K562 (cell line): Measurements from ENCODE around the gene ACSM6. TPM values are rescaled to one million over a fixed set of nuclear protein-coding genes. Genes with fewer than 3 reads are reported as not detected.
A peak's percentile ranks its signal among the peaks of the same experiment; 100 is the strongest.

Source experiments
- ASH1L ChIP-seq: fragments of 450-650 bp; IDR thresholded peaks from 2 replicates; pipeline ENCODE4 v1.6.1; 2018; ENCODE audit warnings: borderline replicate concordance, mild to moderate bottlenecking, low read depth; ENCODE audit not compliant: partially characterized antibody
- ELF1 ChIP-seq: fragments of 200-800 bp; sonication (Bioruptor generic); IDR thresholded peaks from 2 replicates; pipeline ENCODE4 v1.6.1; 2016; ENCODE audit warnings: missing genetic modification characterization, missing compliant biosample characterization
- GATA2 ChIP-seq: sonication (generic); formaldehyde crosslinking; IDR thresholded peaks from 2 replicates; pipeline ENCODE4 v1.4.0; 2020; ENCODE audit warnings: mild to moderate bottlenecking, missing genetic modification reagents
- KAT2B ChIP-seq: IDR thresholded peaks from one replicate; pipeline ENCODE4 v1.6.1; 2012; ENCODE audit warnings: low read depth, mild to moderate bottlenecking, control low read depth, inconsistent platforms, low read length, moderate library complexity
- MCM2 ChIP-seq: fragments of 450-650 bp; IDR thresholded peaks from 2 replicates; pipeline ENCODE4 v1.6.1; 2017; ENCODE audit warnings: low read depth, mild to moderate bottlenecking
- MLX ChIP-seq, 2 experiments: fragments of 450-650 bp in 1 of 2; sonication (generic) in 1 of 2; formaldehyde crosslinking; conservative IDR thresholded peaks; 2 replicates each; pipeline versions ENCODE4 v1.4.0 to v1.8.1; 2020 to 2022; ENCODE audit warnings: mild to moderate bottlenecking in 1 of 2, missing genetic modification reagents in 1 of 2
- TAF9B ChIP-seq: fragments of 450-650 bp; IDR thresholded peaks from 2 replicates; pipeline ENCODE4 v1.6.1; 2018; ENCODE audit warnings: mild to moderate bottlenecking; ENCODE audit not compliant: partially characterized antibody
- ZNF134 ChIP-seq: fragments of 250-450 bp; sonication (Bioruptor Pico); conservative IDR thresholded peaks from 2 replicates; pipeline ENCODE4 v1.4.0; 2020
- ZNF212 ChIP-seq: fragments of 450-650 bp; formaldehyde crosslinking; IDR thresholded peaks from 2 replicates; pipeline ENCODE4 v1.4.0; 2020; ENCODE audit warnings: mild to moderate bottlenecking
- ZNF407 ChIP-seq: fragments of 450-650 bp; IDR thresholded peaks from 2 replicates; pipeline ENCODE4 v1.6.1; 2016; ENCODE audit warnings: low read depth
- ZNF75A ChIP-seq: fragments of 450-650 bp; formaldehyde crosslinking; IDR thresholded peaks from 2 replicates; pipeline ENCODE4 v1.4.0; 2020; ENCODE audit warnings: mild to moderate bottlenecking
- polyA plus RNA-seq, 8 experiments: library from polyadenylated mRNA; depleted of rRNA in 4 of 8; stranded (reverse) in 5 of 8; unstranded in 3 of 8; fragments of >200 nt; fragmentation: Nextera tagmentation in 2 of 8; fragmentation: Illumina TruSeq in 1 of 8; extraction: Ambion mirVana in 2 of 8; extraction: Trizol in 1 of 8; gene quantifications; 2 replicates each; pipeline versions ENCODE4 v1.2.1 to v1.2.3, GENCODE V29; 2011 to 2014; ENCODE audit warnings: inconsistent platforms in 1 of 8, missing spikeins in 1 of 8
- total RNA-seq, 7 experiments: library from RNA; depleted of rRNA in 6 of 7; stranded (reverse); fragments of >200 nt in 6 of 7; fragmentation: Illumina TruSeq in 2 of 7; extraction: Trizol in 2 of 7; gene quantifications; 2 replicates each; pipeline versions ENCODE4 v1.2.1 to v1.2.3, GENCODE V29; 2011 to 2021; ENCODE audit warnings: low replicate concordance in 1 of 7
- TF ChIP-seq, protein P1 (sequence below): sonication (generic); formaldehyde crosslinking; IDR thresholded peaks from 2 replicates; pipeline ENCODE4 v1.8.0; 2022; ENCODE audit warnings: mild to moderate bottlenecking, missing genetic modification reagents
- TF ChIP-seq, protein P2 (sequence below): fragments of 450-650 bp; IDR thresholded peaks from 2 replicates; pipeline ENCODE4 v1.6.1; 2018; ENCODE audit not compliant: partially characterized antibody

The ACSM6 gene
- total and polyA plus RNA-seq, 9 of the 15 experiments (the other 6 are each of a cell fraction or from before 2014, with no cell fraction given) = not detected

GRCh38 chr10:95266674-95267095 lies 72.6 kb downstream of the ACSM6 start (continued):
- no peak for TF ChIP-seq ASH1L
- TF ChIP-seq ZNF212 (CRISPR knock-in tag) = no peak
- TF ChIP-seq KAT2B = no peak
- no peak for TF ChIP-seq ZNF134 (CRISPR knock-in tag)
- TF ChIP-seq MLX (CRISPR knock-in tag; conservative IDR thresholded peaks at IDR 0.05) = no peak
- TF ChIP-seq ZNF75A (CRISPR knock-in tag) = no peak
- no peak for TF ChIP-seq ZNF407
- 0 out of 2 replicates have a peak, but pooled peaks have one; percentile 24 for TF ChIP-seq GATA2 (CRISPR knock-in tag)
- TF ChIP-seq, protein P1, sequence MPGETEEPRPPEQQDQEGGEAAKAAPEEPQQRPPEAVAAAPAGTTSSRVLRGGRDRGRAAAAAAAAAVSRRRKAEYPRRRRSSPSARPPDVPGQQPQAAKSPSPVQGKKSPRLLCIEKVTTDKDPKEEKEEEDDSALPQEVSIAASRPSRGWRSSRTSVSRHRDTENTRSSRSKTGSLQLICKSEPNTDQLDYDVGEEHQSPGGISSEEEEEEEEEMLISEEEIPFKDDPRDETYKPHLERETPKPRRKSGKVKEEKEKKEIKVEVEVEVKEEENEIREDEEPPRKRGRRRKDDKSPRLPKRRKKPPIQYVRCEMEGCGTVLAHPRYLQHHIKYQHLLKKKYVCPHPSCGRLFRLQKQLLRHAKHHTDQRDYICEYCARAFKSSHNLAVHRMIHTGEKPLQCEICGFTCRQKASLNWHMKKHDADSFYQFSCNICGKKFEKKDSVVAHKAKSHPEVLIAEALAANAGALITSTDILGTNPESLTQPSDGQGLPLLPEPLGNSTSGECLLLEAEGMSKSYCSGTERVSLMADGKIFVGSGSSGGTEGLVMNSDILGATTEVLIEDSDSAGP (CRISPR knock-in tag) = no peak
- TF ChIP-seq TAF9B = no peak
- TF ChIP-seq ELF1 = peak; percentile 75
- TF ChIP-seq, protein P2, sequence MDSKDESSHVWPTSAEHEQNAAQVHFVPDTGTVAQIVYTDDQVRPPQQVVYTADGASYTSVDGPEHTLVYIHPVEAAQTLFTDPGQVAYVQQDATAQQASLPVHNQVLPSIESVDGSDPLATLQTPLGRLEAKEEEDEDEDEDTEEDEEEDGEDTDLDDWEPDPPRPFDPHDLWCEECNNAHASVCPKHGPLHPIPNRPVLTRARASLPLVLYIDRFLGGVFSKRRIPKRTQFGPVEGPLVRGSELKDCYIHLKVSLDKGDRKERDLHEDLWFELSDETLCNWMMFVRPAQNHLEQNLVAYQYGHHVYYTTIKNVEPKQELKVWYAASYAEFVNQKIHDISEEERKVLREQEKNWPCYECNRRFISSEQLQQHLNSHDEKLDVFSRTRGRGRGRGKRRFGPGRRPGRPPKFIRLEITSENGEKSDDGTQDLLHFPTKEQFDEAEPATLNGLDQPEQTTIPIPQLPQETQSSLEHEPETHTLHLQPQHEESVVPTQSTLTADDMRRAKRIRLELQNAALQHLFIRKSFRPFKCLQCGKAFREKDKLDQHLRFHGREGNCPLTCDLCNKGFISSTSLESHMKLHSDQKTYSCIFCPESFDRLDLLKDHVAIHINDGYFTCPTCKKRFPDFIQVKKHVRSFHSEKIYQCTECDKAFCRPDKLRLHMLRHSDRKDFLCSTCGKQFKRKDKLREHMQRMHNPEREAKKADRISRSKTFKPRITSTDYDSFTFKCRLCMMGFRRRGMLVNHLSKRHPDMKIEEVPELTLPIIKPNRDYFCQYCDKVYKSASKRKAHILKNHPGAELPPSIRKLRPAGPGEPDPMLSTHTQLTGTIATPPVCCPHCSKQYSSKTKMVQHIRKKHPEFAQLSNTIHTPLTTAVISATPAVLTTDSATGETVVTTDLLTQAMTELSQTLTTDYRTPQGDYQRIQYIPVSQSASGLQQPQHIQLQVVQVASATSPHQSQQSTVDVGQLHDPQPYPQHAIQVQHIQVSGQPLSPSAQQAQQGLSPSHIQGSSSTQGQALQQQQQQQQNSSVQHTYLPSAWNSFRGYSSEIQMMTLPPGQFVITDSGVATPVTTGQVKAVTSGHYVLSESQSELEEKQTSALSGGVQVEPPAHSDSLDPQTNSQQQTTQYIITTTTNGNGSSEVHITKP = peak; percentile 17
- TF ChIP-seq MCM2 = no peak
